Endothelial cell of umbilical vein (primary cell): ENCODE data around the gene CMTR1.
"Not testable (repeated sequence)": the region's sequence is repeated elsewhere in the genome, so short reads cannot be mapped to it uniquely, and the experiment has no call there.

Experiments
- CTCF ChIP-seq, 2 donors: IDR thresholded peaks; 1 replicate in 1 of 2; 2 replicates in 1 of 2; pipeline ENCODE4 v1.5.1; 2011; ENCODE audit warnings: low read length in 2 of 2, mild to moderate bottlenecking in 2 of 2, moderate library complexity in 2 of 2, control low read depth in 1 of 2, inconsistent platforms in 1 of 2, low read depth in 1 of 2; ENCODE audit not compliant: insufficient read depth in 1 of 2; ENCODE audit errors: extremely low read depth in 1 of 2
- EZH2 ChIP-seq: IDR thresholded peaks from 2 replicates; pipeline ENCODE4 v1.6.1; 2012; ENCODE audit warnings: borderline replicate concordance, low read depth, mild to moderate bottlenecking, moderate library complexity, low read length, inconsistent platforms; ENCODE audit not compliant: severe bottlenecking
- JUN ChIP-seq: IDR thresholded peaks from 2 replicates; pipeline ENCODE4 v1.6.1; 2011; ENCODE audit warnings: borderline replicate concordance, low read depth; ENCODE audit not compliant: insufficient read length, insufficient read depth
- MAX ChIP-seq: IDR thresholded peaks from 2 replicates; pipeline ENCODE4 v1.6.1; 2011; ENCODE audit not compliant: insufficient read depth, insufficient read length
- POLR2A ChIP-seq: IDR thresholded peaks from 2 replicates; pipeline ENCODE4 v1.6.1; 2012; ENCODE audit warnings: low read depth, mild to moderate bottlenecking, control low read depth, low read length
- POLR2AphosphoS5 ChIP-seq: IDR thresholded peaks from 2 replicates; pipeline ENCODE4 v1.6.1; 2012; ENCODE audit warnings: low read depth, mild to moderate bottlenecking, control low read depth, low read length, moderate library complexity; ENCODE audit not compliant: insufficient read depth

GRCh38 chr6:37500904-37501303 is 67.9 kb downstream of the CMTR1 start:
- TF ChIP-seq CTCF (IDR thresholded peaks at IDR 0.05; ENCODE audit: extremely low read depth in 1 of 2, insufficient read depth in 1 of 2, low read depth in 1 of 2, low read length in 2 of 2); JUN; POLR2AphosphoS5; POLR2A; MAX; EZH2: not testable (repeated sequence)
